LNCAP (cell line): ENCODE results near the gene TOX3.

Experiments
- CTCF ChIP-seq: fragments of 450-650 bp; IDR thresholded peaks from 2 replicates; pipeline ENCODE4 v1.5.1; 2017; ENCODE audit warnings: mild to moderate bottlenecking

TOX3 gene

GRCh38 chr16:52494145-52494544 lies 52.8 kb downstream of the TOX3 start:
- no peak for TF ChIP-seq CTCF

DNA sequence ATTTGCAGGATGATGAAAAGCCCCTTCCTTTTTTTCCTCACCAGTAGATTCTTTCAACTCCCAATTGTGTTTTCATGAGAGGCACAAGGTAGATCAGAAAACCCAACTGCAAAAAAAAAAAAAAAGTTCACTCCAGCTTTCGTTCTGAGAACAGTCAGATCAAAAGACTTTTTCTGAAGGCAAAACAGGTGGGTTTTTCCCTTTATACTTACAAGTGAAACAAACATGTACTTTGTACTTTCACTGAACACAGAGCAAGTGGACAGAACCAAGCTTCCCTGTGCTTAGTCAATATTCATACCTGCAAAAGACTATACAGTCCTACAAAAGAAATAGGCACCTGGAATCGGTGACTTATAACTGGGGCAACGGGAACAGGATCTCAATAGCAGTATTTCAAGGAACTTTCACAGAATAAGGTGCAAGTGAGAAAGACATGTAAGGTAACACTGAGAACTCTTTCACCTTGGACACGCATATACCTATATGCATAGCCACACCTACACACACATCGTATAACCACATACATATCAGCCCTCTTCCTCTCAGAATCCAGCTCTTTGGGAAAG lies 54.1 kb downstream of the TOX3 start:
- no peak for TF ChIP-seq CTCF

GRCh38 chr16:52491216-52491615 lies 55.7 kb downstream of the TOX3 start:
- TF ChIP-seq CTCF, result no peak

DNA sequence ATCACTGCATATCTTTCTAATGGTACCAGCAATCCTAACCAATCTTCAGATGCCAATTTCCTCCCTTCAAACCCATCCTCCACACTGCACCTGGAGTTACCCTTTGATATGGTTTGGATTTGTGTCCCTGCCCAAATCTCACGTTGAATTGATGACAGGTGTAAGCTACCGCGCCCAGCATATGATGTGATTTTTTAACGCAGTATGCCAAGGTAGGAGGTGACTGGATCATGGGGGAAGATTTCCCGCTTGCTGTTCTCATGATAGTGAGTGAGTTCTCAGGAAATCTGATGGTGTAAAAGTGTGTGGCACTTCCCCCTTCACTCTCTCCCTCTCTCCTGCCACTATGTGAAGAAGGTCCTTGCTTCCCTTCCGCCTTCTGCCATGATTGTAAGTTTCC lies 57.0 kb downstream of the TOX3 start:
- TF ChIP-seq CTCF, result no peak

DNA sequence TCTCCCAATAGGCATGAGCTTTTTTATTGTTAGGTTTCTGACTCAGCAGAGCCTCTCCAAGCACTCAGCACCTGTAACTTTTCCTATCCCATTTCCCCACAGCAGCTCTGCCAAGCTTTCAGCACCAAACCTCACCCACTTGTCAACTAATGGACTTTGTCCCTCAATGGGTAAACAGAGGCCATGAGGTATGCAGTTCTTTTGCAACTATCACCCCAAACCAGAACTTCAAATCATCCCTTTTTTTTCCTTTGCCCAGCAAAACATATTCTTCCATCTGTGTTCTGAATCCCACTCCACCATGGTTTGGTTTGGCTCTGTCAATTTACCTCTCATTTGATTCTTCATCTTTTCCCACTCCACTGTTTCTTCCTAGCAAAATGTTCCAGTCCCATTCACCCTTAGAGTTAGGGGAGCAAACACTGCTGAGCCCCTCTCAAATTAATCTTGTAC lies 58.1 kb downstream of the TOX3 start:
- no peak for TF ChIP-seq CTCF

DNA sequence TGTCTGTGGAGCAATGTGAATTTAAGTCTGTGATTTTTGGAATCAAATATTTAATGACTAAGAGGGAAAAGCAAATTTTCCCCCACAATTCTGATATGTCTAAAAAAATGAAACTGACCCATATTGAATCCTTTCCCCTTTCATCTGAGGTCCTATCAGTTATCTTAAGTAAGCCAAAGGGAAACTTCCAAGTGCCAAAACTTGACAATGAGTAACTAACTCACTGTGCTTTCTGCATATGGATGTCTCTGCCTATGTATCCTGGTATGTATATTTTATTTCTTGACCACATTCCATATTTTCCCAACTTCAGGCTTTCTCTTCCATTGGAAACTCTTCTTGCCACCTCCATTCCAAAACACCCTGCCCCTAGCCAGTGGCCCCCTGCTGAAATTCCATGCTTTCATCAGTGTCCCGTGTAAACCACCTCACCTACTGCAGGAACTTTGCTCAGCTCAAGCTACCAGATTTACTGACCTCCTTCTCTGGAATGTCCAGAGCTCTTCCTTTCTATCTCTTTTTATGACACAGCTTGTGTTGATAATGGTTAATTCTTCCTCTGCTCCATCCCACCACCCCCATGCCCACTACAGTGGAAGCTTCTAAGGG lies 59.0 kb downstream of the TOX3 start:
- TF ChIP-seq CTCF, result no peak

DNA sequence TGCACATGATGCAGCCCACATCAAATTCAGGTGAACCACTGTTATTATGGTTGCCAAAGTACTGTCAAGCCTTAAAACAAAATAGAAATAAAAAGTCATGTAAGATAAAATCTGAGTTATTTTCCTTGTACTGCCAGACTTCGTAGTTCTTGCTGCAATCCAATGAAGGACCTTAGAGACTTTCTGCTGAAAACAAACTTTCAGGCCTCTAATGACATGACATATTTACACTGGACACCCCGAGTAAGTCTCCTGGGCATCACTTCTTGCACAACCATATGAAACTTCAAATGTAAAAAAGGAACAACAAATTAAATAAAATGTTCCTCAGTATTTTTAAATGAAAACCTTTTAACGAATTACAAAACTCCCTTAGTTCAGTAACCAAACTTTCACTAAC lies 66.7 kb downstream of the TOX3 start:
- no peak for TF ChIP-seq CTCF

DNA sequence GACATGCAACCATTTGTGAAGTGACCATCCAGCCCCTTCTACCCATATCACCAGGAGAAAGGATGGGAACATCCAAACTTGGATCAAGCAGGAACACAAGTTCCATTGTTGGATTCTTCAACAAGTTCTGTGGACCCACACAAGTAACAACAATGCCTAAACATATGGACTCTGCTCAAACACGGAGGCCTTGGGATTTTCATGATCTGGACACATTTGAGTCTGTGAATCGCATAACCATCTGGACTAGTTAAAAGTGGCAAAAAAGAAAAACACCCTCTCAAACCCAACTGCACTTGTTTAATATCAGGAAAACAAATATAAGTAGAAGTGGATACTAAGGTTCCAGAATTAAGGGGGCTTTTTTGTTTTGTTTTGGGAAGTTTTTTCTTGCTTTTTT lies 70.8 kb downstream of the TOX3 start:
- no peak for TF ChIP-seq CTCF
